Upper lobe of left lung (tissue), 4 donors: ENCODE data around the gene GALP.

Experiments
- EP300 ChIP-seq, 4 donors: sonication (generic); formaldehyde crosslinking; IDR thresholded peaks; one replicate each; pipeline ENCODE4 v1.5.1; 2017; ENCODE audit warnings: antibody characterized with exemption in 4 of 4, control low read depth in 2 of 4
- POLR2AphosphoS5 ChIP-seq, 2 donors: sonication (generic); formaldehyde crosslinking; IDR thresholded peaks; one replicate each; pipeline ENCODE4 v1.5.1; 2017; ENCODE audit warnings: antibody characterized with exemption in 2 of 2

- TF ChIP-seq POLR2AphosphoS5 (IDR thresholded peaks at IDR 0.05) (no peak), EP300 (IDR thresholded peaks at IDR 0.05) (no peak)
Measured at GRCh38 chr19:56159009-56159559, 16.7 kb upstream of the GALP start.
